Activated CD8-positive, alpha-beta memory T cell treated with anti-CD3 and anti-CD28 coated beads, Interleukin-2, amount 10 ng/mL, durations not matched to agents 7 days and 5 days (primary cell): ENCODE data around the gene SETDB1. TPM values are rescaled to one million over a fixed set of nuclear protein-coding genes. Genes with fewer than 3 reads are reported as not detected.
A peak's percentile ranks its signal among the peaks of the same experiment; 100 is the strongest.

Source experiments
- ATAC-seq: fragments of 150-1000 bp; cut with Tn5 transposase; one replicate; pipeline ENCODE4 v1.10.0; 2021; ENCODE audit warnings: moderate library complexity
- CTCF ChIA-PET: fragments of 350-600 bp; sonication (Branson Sonifier 250); formaldehyde crosslinking; loops from one replicate; lab custom pipeline; 2021; ENCODE audit warnings: antibody characterized with exemption; lab: Charles Lee
- DNase-seq: peaks from one replicate; pipeline ENCODE4 v3.0.0-alpha.2; 2020
- H3K27ac Mint-ChIP-seq: one replicate; pipeline ENCODE4 v1.8.0; 2021; ENCODE audit warnings: mild to moderate bottlenecking, mixed read lengths
- H3K27me3 Mint-ChIP-seq: one replicate; pipeline ENCODE4 v1.8.0; 2021; ENCODE audit warnings: mixed read lengths
- H3K36me3 Mint-ChIP-seq: one replicate; pipeline ENCODE4 v1.8.0; 2021; ENCODE audit warnings: mild to moderate bottlenecking, mixed read lengths
- H3K4me1 Mint-ChIP-seq: one replicate; pipeline ENCODE4 v1.8.0; 2021; ENCODE audit warnings: mixed read lengths
- H3K4me3 Mint-ChIP-seq: one replicate; pipeline ENCODE4 v1.8.0; 2021; ENCODE audit warnings: mild to moderate bottlenecking, moderate library complexity, mixed read lengths
- H3K9me3 Mint-ChIP-seq: one replicate; pipeline ENCODE4 v1.8.0; 2022; ENCODE audit warnings: low read depth, mixed read lengths
- total RNA-seq, 2 experiments: library from RNA; stranded (reverse); gene quantifications; one replicate each; pipeline ENCODE4 v1.2.3, GENCODE V29; 2021

SETDB1 gene
- total RNA-seq, 2 experiments from 2014 or later = 61.5 to 67.6 TPM

- Mint-ChIP-seq H3K36me3 (no peaks in the 10 kb centered on the region), H3K27me3 (no peaks in the 10 kb centered on the region), H3K4me1 (peaks cover 37% of the 10 kb centered on the region), H3K27ac (no peak overlapping the region), H3K9me3 (no peaks in the 10 kb centered on the region), H3K4me3 (no peak overlapping the region)
- CTCF ChIA-PET = interaction anchor here (0.7 to 7.2 kb wide), 4 partner anchors 18 to 746 kb away, joined by 3 to 42 read pairs (median 3); partner anchors contain the start of gene ANXA9
- ATAC-seq (no peak), DNase-seq (no peak)
Measured at GRCh38 chr1:151001602-151002001, 75.4 kb downstream of the SETDB1 start.

GRCh38 chr1:151002051-151002450 is 75.9 kb downstream of the SETDB1 start:
- no peaks in the 10 kb centered on the region for H3K36me3 Mint-ChIP-seq
- DNase-seq (no peak), ATAC-seq (no peak)
- H3K4me3 Mint-ChIP-seq = no peak overlapping the region
- H3K27ac Mint-ChIP-seq = no peak overlapping the region
- H3K27me3 Mint-ChIP-seq = no peaks in the 10 kb centered on the region
- peaks cover 42% of the 10 kb centered on the region for H3K4me1 Mint-ChIP-seq
- CTCF ChIA-PET = interaction anchor here (0.6 to 7.2 kb wide), 4 partner anchors 8 to 746 kb away, joined by 3 to 42 read pairs (median 4); partner anchors contain the start of gene ANXA9
- no peaks in the 10 kb centered on the region for H3K9me3 Mint-ChIP-seq

- H3K36me3 Mint-ChIP-seq = no peaks in the 10 kb centered on the region
- H3K4me3 Mint-ChIP-seq = no peak overlapping the region
- DNase-seq = no peak
- no peaks in the 10 kb centered on the region for H3K9me3 Mint-ChIP-seq
- CTCF ChIA-PET = interaction anchor here (0.6 to 7.2 kb wide), 7 partner anchors 9 to 747 kb away, joined by 3 to 42 read pairs (median 3); partner anchors contain the start of gene ANXA9
- H3K4me1 Mint-ChIP-seq = peaks cover 48% of the 10 kb centered on the region
- ATAC-seq = no peak
- H3K27me3 Mint-ChIP-seq = no peaks in the 10 kb centered on the region
- no peak overlapping the region for H3K27ac Mint-ChIP-seq
Measured at GRCh38 chr1:151002611-151003010, 76.4 kb downstream of the SETDB1 start.

GRCh38 chr1:151003180-151003579 is 77.0 kb downstream of the SETDB1 start:
- CTCF ChIA-PET = interaction anchor here (0.7 to 7.2 kb wide), 7 partner anchors 8 to 747 kb away, joined by 3 to 42 read pairs (median 3); partner anchors contain the start of genes ANXA9 and TNFAIP8L2
- Mint-ChIP-seq H3K4me1 (peaks cover 53% of the 10 kb centered on the region), H3K27me3 (no peaks in the 10 kb centered on the region), H3K4me3 (no peak overlapping the region), H3K9me3 (no peaks in the 10 kb centered on the region), H3K36me3 (no peaks in the 10 kb centered on the region), H3K27ac (no peak overlapping the region)
- ATAC-seq = no peak
- DNase-seq = no peak

- Mint-ChIP-seq H3K27ac (peak overlapping the region; percentile 94), H3K36me3 (no peaks in the 10 kb centered on the region), H3K27me3 (no peaks in the 10 kb centered on the region), H3K4me3 (peak overlapping the region; percentile 99), H3K4me1 (peaks cover 63% of the 10 kb centered on the region), H3K9me3 (no peaks in the 10 kb centered on the region)
- CTCF ChIA-PET = interaction anchor here (0.5 to 7.2 kb wide), 19 partner anchors 10 to 750 kb away, joined by 3 to 81 read pairs (median 4); partner anchors contain the start of genes ANXA9, C1orf56, CDC42SE1 and MLLT11
- ATAC-seq (no peak), DNase-seq (no peak)
Measured at GRCh38 chr1:151005729-151006319, 79.7 kb downstream of the SETDB1 start.

- Mint-ChIP-seq H3K4me1 (peaks cover 69% of the 10 kb centered on the region), H3K36me3 (no peaks in the 10 kb centered on the region), H3K4me3 (peak within 1 kb of the TSS; percentile 99), H3K9me3 (no peaks in the 10 kb centered on the region), H3K27me3 (no peaks in the 10 kb centered on the region), H3K27ac (peak within 1 kb of the TSS; percentile 94)
- CTCF ChIA-PET = interaction anchor here (0.5 to 7.2 kb wide), 21 partner anchors 10 to 751 kb away, joined by 3 to 81 read pairs (median 3); partner anchors contain the start of genes ANXA9, C1orf56, CDC42SE1 and GABPB2
- DNase-seq (peak; percentile 59), ATAC-seq (peak; percentile 14)
Measured at GRCh38 chr1:151006327-151007052, 80.3 kb downstream of the SETDB1 start, which contains the start of gene MINDY1. Gene MINDY1 (minus strand): TSS chr1:151006902. CDS start chr1:151002617, 4,285 bp downstream.

GRCh38 chr1:151007853-151008243 is 81.7 kb downstream of the SETDB1 start:
- ATAC-seq = peak; percentile 5

GRCh38 chr1:151008244-151009205 is 82.4 kb downstream of the SETDB1 start, which contains the start of gene PRUNE1:
Gene PRUNE1 (plus strand): TSS chr1:151008449. CDS start chr1:151008633, 184 bp downstream.
- Mint-ChIP-seq H3K36me3 (no peaks in the 10 kb centered on the region), H3K9me3 (no peaks in the 10 kb centered on the region), H3K27me3 (no peaks in the 10 kb centered on the region), H3K4me3 (peak within 1 kb of the TSS; percentile 99), H3K27ac (peak within 1 kb of the TSS; percentile 94), H3K4me1 (peaks cover 63% of the 10 kb centered on the region)
- DNase-seq (peak; percentile 97), ATAC-seq (peak; percentile 94)
- CTCF ChIA-PET = interaction anchor here (2.3 kb wide), 1 partner anchor 40 kb away, joined by 10 read pairs; the partner anchor contains the start of gene C1orf56

More at GRCh38 chr1:151007853-151008243, 81.7 kb downstream of the SETDB1 start:
- no peak for DNase-seq
- CTCF ChIA-PET = interaction anchor here (1.2 to 7.2 kb wide), 3 partner anchors 12 to 27 kb away, joined by 3 to 81 read pairs (median 42); partner anchors contain the start of gene ANXA9
- Mint-ChIP-seq H3K27ac (peak overlapping the region; percentile 94), H3K27me3 (no peaks in the 10 kb centered on the region), H3K4me3 (peak overlapping the region; percentile 99), H3K36me3 (no peaks in the 10 kb centered on the region), H3K4me1 (peaks cover 69% of the 10 kb centered on the region), H3K9me3 (no peaks in the 10 kb centered on the region)

GRCh38 chr1:151009206-151009587 is 83.0 kb downstream of the SETDB1 start:
- Mint-ChIP-seq H3K27me3 (no peaks in the 10 kb centered on the region), H3K36me3 (no peaks in the 10 kb centered on the region), H3K27ac (peak overlapping the region; percentile 94), H3K4me1 (peaks cover 61% of the 10 kb centered on the region), H3K9me3 (no peaks in the 10 kb centered on the region), H3K4me3 (peak overlapping the region; percentile 99)
- DNase-seq = no peak
- CTCF ChIA-PET = interaction anchor here (0.6 to 2.3 kb wide), 3 partner anchors 15 to 140 kb away, joined by 3 to 10 read pairs (median 4); partner anchors contain the start of gene C1orf56
- no peak for ATAC-seq

GRCh38 chr1:151009674-151010345 is 83.6 kb downstream of the SETDB1 start:
- Mint-ChIP-seq H3K9me3 (no peaks in the 10 kb centered on the region), H3K27me3 (no peaks in the 10 kb centered on the region), H3K4me1 (peaks cover 58% of the 10 kb centered on the region), H3K27ac (peak overlapping the region; percentile 94), H3K36me3 (no peaks in the 10 kb centered on the region), H3K4me3 (peak overlapping the region; percentile 99)
- no peak for ATAC-seq
- no peak for DNase-seq
- CTCF ChIA-PET = interaction anchor here (0.6 to 3.5 kb wide), 4 partner anchors 15 to 140 kb away, joined by 3 to 18 read pairs (median 7); partner anchors contain the start of gene C1orf56

GRCh38 chr1:151010346-151010726 is 84.2 kb downstream of the SETDB1 start:
- ATAC-seq (no peak), DNase-seq (no peak)
- Mint-ChIP-seq H3K27ac (no peak overlapping the region), H3K36me3 (no peaks in the 10 kb centered on the region), H3K4me1 (peaks cover 56% of the 10 kb centered on the region), H3K4me3 (no peak overlapping the region), H3K9me3 (no peaks in the 10 kb centered on the region), H3K27me3 (no peaks in the 10 kb centered on the region)
- CTCF ChIA-PET = interaction anchor here (0.7 to 3.5 kb wide), 4 partner anchors 14 to 129 kb away, joined by 3 to 18 read pairs (median 7); partner anchors contain the start of gene C1orf56
